ENCODE data around the gene HLA-G.
A peak's percentile ranks its signal among the peaks of the same experiment; 100 is the strongest.
"Not testable (repeated sequence)": the region's sequence is repeated elsewhere in the genome, so short reads cannot be mapped to it uniquely, and the experiment has no call there.

The HLA-G gene

GRCh38 chr6:29827579-29828470 lies at the start of gene HLA-G:
Gene HLA-G, plus strand, starts transcription at chr6:29827825. Its CDS starts 20 bp downstream, at chr6:29827845.
- Histone ChIP-seq H3K4me1 (ENCODE audit: control insufficient read depth in 1 of 2, insufficient read depth in 2 of 2, low read length in 2 of 2) (peaks cover 0 to 8% of the 10 kb centered on the region in 2 donors), H3K4me3 (ENCODE audit: low read depth in 1 of 2, low read length in 2 of 2) (peak within 1 kb of the TSS; percentile 16 to 53), H3K36me3 (ENCODE audit: control insufficient read depth in 1 of 2, insufficient read depth in 2 of 2, low read length in 2 of 2) (no peaks in the 10 kb centered on the region), H3K27me3 (ENCODE audit: low read depth, low read length) (peaks cover 26% of the 10 kb centered on the region), H3K9me3 (ENCODE audit: control insufficient read depth in 1 of 2, low read length in 2 of 2) (no peaks in the 10 kb centered on the region), H3K27ac (ENCODE audit: low read length) (no peak within 1 kb of the TSS)

DNA sequence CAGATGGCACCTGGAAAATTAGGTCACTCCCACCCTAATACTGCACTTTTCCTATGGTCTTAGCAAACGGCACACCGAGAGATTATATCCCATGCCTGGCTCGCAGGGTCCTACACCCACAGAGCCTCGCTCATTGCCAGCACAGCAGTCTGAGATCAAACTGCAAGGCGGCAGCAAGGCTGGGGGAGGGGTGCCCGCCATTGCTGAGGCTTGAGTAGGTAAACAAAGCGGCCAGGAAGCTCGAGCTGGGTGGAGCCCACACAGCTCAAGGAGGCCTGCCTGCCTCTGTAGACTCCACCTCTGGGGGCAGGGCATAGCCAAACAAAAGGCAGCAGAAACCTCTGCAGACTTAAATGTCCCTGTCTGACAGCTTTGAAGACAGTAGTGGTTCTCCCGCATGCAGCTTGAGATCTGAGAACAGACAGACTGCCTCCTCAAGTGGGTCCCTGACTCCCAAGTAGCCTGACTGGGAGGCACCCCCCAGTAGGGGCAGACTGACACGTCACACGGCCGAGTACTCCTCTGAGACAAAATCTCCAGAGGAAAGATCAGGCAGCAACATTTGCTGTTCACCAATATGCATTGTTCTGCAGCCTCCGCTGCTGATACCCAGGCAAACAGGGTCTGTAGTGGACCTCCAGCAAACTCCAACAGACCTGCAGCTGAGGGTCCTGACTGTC lies 47.5 kb upstream of the HLA-G start:
- H3K4me3 ChIP-seq (ENCODE audit: low read depth in 1 of 2, low read length in 2 of 2); H3K27me3 ChIP-seq (ENCODE audit: low read depth, low read length); H3K4me1 ChIP-seq (ENCODE audit: control insufficient read depth in 1 of 2, insufficient read depth in 2 of 2, low read length in 2 of 2); H3K9me3 ChIP-seq (ENCODE audit: control insufficient read depth in 1 of 2, low read length in 2 of 2); H3K36me3 ChIP-seq (ENCODE audit: control insufficient read depth in 1 of 2, insufficient read depth in 2 of 2, low read length in 2 of 2); H3K27ac ChIP-seq (ENCODE audit: low read length): not testable (repeated sequence)

GRCh38 chr6:29789176-29789575 lies 38.4 kb upstream of the HLA-G start:
- Histone ChIP-seq H3K4me3 (ENCODE audit: low read depth in 1 of 2, low read length in 2 of 2) (no peak overlapping the region), H3K36me3 (ENCODE audit: control insufficient read depth in 1 of 2, insufficient read depth in 2 of 2, low read length in 2 of 2) (no peaks in the 10 kb centered on the region), H3K27ac (ENCODE audit: low read length) (no peak overlapping the region), H3K4me1 (ENCODE audit: control insufficient read depth in 1 of 2, insufficient read depth in 2 of 2, low read length in 2 of 2) (peaks cover 0 to 16% of the 10 kb centered on the region in 2 donors), H3K9me3 (ENCODE audit: control insufficient read depth in 1 of 2, low read length in 2 of 2) (no peaks in the 10 kb centered on the region), H3K27me3 (ENCODE audit: low read depth, low read length) (peaks cover 12% of the 10 kb centered on the region)

- Histone ChIP-seq H3K4me3 (ENCODE audit: low read depth in 1 of 2, low read length in 2 of 2) (no peak overlapping the region), H3K27me3 (ENCODE audit: low read depth, low read length) (peaks cover 13% of the 10 kb centered on the region), H3K36me3 (ENCODE audit: control insufficient read depth in 1 of 2, insufficient read depth in 2 of 2, low read length in 2 of 2) (no peaks in the 10 kb centered on the region), H3K4me1 (ENCODE audit: control insufficient read depth in 1 of 2, insufficient read depth in 2 of 2, low read length in 2 of 2) (peaks cover 0 to 16% of the 10 kb centered on the region in 2 donors), H3K9me3 (ENCODE audit: control insufficient read depth in 1 of 2, low read length in 2 of 2) (no peaks in the 10 kb centered on the region), H3K27ac (ENCODE audit: low read length) (no peak overlapping the region)
These were observed 37.0 kb upstream of the HLA-G start for GRCh38 chr6:29790626-29791025.

DNA sequence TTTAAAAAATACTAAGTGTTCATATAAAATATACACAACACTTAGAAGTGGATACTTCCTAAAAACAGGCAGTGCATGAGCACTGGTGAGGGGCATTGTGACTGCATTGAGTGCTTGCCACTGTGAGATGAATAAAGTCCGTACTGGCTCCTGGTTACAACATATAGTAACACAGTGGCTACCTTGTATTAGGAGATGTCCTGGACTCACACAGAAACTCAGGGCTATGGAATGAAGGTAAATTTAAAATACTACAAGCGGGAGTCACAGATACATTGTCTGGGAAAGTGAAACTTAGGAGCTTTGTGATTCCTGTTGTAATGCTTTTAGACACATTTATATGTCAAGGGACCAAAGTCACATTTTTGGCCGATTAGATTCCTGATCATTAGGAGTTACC lies 36.5 kb upstream of the HLA-G start:
- Histone ChIP-seq H3K36me3 (ENCODE audit: control insufficient read depth in 1 of 2, insufficient read depth in 2 of 2, low read length in 2 of 2) (no peaks in the 10 kb centered on the region), H3K4me1 (ENCODE audit: control insufficient read depth in 1 of 2, insufficient read depth in 2 of 2, low read length in 2 of 2) (peaks cover 0 to 16% of the 10 kb centered on the region in 2 donors), H3K9me3 (ENCODE audit: control insufficient read depth in 1 of 2, low read length in 2 of 2) (no peaks in the 10 kb centered on the region), H3K27ac (ENCODE audit: low read length) (no peak overlapping the region), H3K27me3 (ENCODE audit: low read depth, low read length) (peaks cover 13% of the 10 kb centered on the region), H3K4me3 (ENCODE audit: low read depth in 1 of 2, low read length in 2 of 2) (no peak overlapping the region)

GRCh38 chr6:29791786-29792122 lies 35.9 kb upstream of the HLA-G start:
- H3K4me3 ChIP-seq (ENCODE audit: low read depth in 1 of 2, low read length in 2 of 2) = peak overlapping the region; percentile 61 to 77
- H3K9me3 ChIP-seq (ENCODE audit: control insufficient read depth in 1 of 2, low read length in 2 of 2) = no peaks in the 10 kb centered on the region
- no peak overlapping the region for H3K27ac ChIP-seq (ENCODE audit: low read length)
- H3K36me3 ChIP-seq (ENCODE audit: control insufficient read depth in 1 of 2, insufficient read depth in 2 of 2, low read length in 2 of 2) = no peaks in the 10 kb centered on the region
- peaks cover 13% of the 10 kb centered on the region for H3K27me3 ChIP-seq (ENCODE audit: low read depth, low read length)
- H3K4me1 ChIP-seq (ENCODE audit: control insufficient read depth in 1 of 2, insufficient read depth in 2 of 2, low read length in 2 of 2) = peaks cover 0 to 16% of the 10 kb centered on the region in 2 donors

DNA sequence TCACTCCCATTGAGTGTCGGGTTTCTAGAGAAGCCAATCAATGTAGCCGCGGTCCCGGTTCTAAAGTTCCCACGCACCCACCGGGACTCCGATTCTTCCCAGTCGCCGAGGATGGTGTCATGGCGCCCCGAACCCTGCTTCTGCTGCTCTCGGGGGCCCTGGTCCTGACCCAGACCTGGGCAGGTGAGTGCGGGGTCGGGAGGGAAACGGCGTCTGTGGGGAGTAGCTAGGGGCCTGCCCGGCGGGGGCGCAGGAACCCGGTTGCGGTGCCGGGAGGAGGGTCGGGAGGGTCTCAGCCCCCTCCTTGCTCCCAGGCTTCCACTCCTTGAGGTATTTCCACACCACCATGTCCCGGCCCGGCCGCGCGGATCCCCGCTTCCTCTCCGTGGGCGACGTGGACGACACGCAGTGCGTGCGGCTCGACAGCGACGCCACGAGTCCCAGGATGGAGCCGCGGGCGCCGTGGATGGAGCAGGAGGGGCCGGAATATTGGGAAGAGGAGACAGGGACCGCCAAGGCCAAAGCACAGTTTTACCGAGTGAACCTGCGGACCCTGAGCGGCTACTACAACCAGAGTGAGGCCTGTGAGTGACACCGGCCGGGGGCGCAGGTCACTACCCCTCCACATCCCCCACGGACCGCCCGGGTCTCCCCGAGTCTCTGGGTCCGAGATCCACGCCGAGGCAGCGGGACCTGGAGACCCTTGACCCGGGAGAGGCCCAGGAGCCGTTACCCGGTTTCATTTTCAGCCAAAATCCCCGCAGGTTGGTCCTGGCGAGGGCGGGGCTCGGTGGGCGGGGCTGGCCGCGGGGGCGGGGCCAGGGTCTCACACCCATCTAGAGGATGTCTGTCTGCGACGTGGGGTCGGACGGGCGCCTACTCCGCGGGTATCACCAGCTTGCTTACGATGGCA lies 35.2 kb upstream of the HLA-G start:
- H3K9me3 ChIP-seq (ENCODE audit: control insufficient read depth in 1 of 2, low read length in 2 of 2) = no peaks in the 10 kb centered on the region
- no peaks in the 10 kb centered on the region for H3K36me3 ChIP-seq (ENCODE audit: control insufficient read depth in 1 of 2, insufficient read depth in 2 of 2, low read length in 2 of 2)
- peaks cover 0 to 16% of the 10 kb centered on the region in 2 donors for H3K4me1 ChIP-seq (ENCODE audit: control insufficient read depth in 1 of 2, insufficient read depth in 2 of 2, low read length in 2 of 2)
- peaks cover 13% of the 10 kb centered on the region for H3K27me3 ChIP-seq (ENCODE audit: low read depth, low read length)
- H3K27ac ChIP-seq (ENCODE audit: low read length) = no peak overlapping the region
- peak overlapping the region; percentile 61 to 77 for H3K4me3 ChIP-seq (ENCODE audit: low read depth in 1 of 2, low read length in 2 of 2)

DNA sequence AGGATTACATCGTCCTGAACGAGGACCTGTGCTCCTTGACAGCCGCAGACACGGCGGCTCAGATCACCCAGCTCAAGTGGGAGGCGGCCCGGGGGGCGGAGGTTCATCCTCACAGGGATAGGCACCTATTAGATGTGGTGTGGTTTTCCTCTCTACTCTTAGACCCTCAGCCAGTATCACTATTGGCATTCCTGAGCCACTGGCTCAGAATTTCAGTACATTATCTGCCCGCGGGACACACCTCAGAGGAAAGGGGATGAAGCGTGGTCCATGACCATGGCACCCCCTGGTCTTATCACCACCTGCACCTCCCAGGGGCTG lies 34.6 kb upstream of the HLA-G start:
- Histone ChIP-seq H3K27ac (ENCODE audit: low read length) (no peak overlapping the region), H3K36me3 (ENCODE audit: control insufficient read depth in 1 of 2, insufficient read depth in 2 of 2, low read length in 2 of 2) (no peaks in the 10 kb centered on the region), H3K4me1 (ENCODE audit: control insufficient read depth in 1 of 2, insufficient read depth in 2 of 2, low read length in 2 of 2) (peaks cover 0 to 16% of the 10 kb centered on the region in 2 donors), H3K27me3 (ENCODE audit: low read depth, low read length) (peaks cover 13% of the 10 kb centered on the region), H3K4me3 (ENCODE audit: low read depth in 1 of 2, low read length in 2 of 2) (peak overlapping the region in 1 of 2 donors; percentile 77), H3K9me3 (ENCODE audit: control insufficient read depth in 1 of 2, low read length in 2 of 2) (no peaks in the 10 kb centered on the region)

GRCh38 chr6:29793796-29794195 lies 33.8 kb upstream of the HLA-G start:
- H3K36me3 ChIP-seq (ENCODE audit: control insufficient read depth in 1 of 2, insufficient read depth in 2 of 2, low read length in 2 of 2) = no peaks in the 10 kb centered on the region
- no peak overlapping the region for H3K4me3 ChIP-seq (ENCODE audit: low read depth in 1 of 2, low read length in 2 of 2)
- peaks cover 13% of the 10 kb centered on the region for H3K27me3 ChIP-seq (ENCODE audit: low read depth, low read length)
- H3K4me1 ChIP-seq (ENCODE audit: control insufficient read depth in 1 of 2, insufficient read depth in 2 of 2, low read length in 2 of 2) = peaks cover 0 to 16% of the 10 kb centered on the region in 2 donors
- no peak overlapping the region for H3K27ac ChIP-seq (ENCODE audit: low read length)
- H3K9me3 ChIP-seq (ENCODE audit: control insufficient read depth in 1 of 2, low read length in 2 of 2) = no peaks in the 10 kb centered on the region

- Histone ChIP-seq H3K27ac (ENCODE audit: low read length) (no peak overlapping the region), H3K4me1 (ENCODE audit: control insufficient read depth in 1 of 2, insufficient read depth in 2 of 2, low read length in 2 of 2) (peaks cover 0 to 16% of the 10 kb centered on the region in 2 donors), H3K9me3 (ENCODE audit: control insufficient read depth in 1 of 2, low read length in 2 of 2) (no peaks in the 10 kb centered on the region), H3K36me3 (ENCODE audit: control insufficient read depth in 1 of 2, insufficient read depth in 2 of 2, low read length in 2 of 2) (no peaks in the 10 kb centered on the region), H3K4me3 (ENCODE audit: low read depth in 1 of 2, low read length in 2 of 2) (no peak overlapping the region), H3K27me3 (ENCODE audit: low read depth, low read length) (peaks cover 13% of the 10 kb centered on the region)
These were observed 31.6 kb upstream of the HLA-G start for GRCh38 chr6:29796026-29796425.

DNA sequence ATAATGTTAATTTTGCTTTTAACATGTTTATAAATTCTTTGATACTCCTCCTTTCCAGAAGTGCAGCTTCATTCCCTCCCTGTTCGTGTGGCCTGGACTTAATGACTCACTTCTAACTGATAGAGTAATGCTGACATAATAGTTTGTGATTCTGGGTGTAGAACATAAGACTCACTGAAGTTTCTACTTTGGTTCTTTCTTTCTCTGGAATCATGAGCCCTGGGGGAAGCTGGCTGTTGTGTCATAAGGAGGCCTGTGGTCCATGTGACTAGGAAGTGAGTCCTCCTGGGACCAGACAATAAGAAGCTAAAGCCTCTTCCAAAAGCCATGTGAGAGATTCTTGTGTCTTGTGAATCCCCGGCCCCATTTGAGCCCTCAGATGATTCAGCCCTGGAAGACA lies 30.5 kb upstream of the HLA-G start:
- Histone ChIP-seq H3K27ac (ENCODE audit: low read length) (no peak overlapping the region), H3K27me3 (ENCODE audit: low read depth, low read length) (peaks cover 13% of the 10 kb centered on the region)

More for the DNA sequence above, 30.5 kb upstream of the HLA-G start:
- H3K4me3 ChIP-seq (ENCODE audit: low read depth in 1 of 2, low read length in 2 of 2) = no peak overlapping the region
- no peaks in the 10 kb centered on the region for H3K36me3 ChIP-seq (ENCODE audit: control insufficient read depth in 1 of 2, insufficient read depth in 2 of 2, low read length in 2 of 2)
- no peaks in the 10 kb centered on the region for H3K9me3 ChIP-seq (ENCODE audit: control insufficient read depth in 1 of 2, low read length in 2 of 2)
- H3K4me1 ChIP-seq (ENCODE audit: control insufficient read depth in 1 of 2, insufficient read depth in 2 of 2, low read length in 2 of 2) = peaks cover 0 to 10% of the 10 kb centered on the region in 2 donors

Measured in muscle layer of duodenum (tissue), 2 donors.